Stimulated activated CD8-positive, alpha-beta memory T cell treated with anti-CD3 and anti-CD28 coated beads, Interleukin-15, amount 100 ng/mL, for 1 hour (primary cell): ENCODE measurements around the gene GALNTL6.

Experiments
- DNase-seq: peaks from one replicate; pipeline ENCODE4 v3.0.0-alpha.2; 2020; ENCODE audit warnings: low read depth

Gene GALNTL6

DNA sequence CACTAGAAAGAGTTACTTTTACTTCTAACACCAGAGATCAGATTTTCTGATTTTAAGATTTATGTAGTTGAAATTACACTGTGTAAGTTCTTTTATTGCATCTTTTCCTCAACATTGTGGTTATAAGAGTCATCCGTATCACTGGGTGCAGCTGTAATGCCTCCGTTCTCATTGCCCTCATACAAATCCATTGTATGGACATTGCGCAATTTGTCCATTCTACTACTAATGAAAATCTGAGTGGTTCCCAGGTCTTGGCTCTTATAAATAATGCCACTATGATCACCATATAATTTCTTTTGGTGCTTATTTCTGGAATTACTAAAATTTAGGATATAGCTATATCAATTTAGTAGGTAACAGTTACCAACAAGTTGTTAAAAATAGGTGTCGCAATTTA lies 741.4 kb downstream of the GALNTL6 start:
- no peak for DNase-seq

DNA sequence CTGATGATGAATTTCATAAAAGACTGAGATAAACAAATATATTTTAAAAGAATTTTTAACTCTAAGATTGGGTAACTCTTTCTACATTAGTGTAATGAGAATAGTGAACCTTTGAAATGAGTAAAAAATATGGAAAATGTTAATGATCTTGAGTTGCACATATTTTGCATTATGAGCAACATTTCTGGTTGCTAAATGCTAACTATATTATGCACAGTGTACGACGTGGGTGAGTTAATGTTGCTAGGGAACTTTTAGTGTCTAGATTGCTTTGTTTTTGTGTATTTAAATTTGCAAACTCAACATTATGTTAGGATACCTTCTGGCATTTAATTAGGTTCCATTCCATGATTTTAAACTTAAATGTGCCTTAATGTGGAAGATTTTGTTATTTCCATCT lies 742.5 kb downstream of the GALNTL6 start:
- DNase-seq = no peak

DNA sequence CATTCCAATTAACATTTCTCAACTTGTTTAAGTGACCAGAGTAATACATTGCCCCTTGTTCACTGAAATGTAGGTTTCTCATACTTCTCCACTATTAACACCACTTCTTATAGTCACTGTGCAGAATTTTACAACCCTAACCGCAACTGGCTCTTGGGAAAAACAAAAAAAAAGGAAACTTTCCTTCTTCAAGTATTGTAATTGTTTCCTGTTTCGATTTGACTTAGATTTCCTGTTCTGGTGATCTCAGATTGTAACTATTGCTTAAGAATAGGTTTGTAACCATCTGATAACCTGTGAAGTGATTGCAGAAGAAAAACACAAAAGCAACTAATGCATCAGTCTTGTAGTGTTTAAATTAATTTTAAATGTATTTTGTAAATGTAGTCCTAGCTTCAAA lies 760.7 kb downstream of the GALNTL6 start:
- no peak for DNase-seq

DNA sequence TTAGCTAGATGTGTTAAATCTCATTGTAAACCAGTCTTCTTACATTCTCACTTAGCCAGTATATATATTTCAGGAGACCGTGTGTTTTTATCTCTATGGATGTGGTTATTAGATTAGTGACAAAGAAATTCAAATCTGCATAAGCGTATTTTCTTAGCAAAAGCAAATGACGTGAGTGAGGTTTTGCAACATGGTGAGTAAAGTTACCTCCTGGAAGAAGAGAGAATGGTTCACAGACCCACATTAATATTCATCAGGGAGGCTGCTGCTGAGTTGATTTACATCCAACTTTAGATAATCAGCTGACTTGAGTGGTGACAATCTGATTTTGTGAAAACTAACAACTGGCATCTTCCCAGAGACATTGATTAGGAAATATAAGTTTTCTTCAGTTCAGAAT lies 765.5 kb downstream of the GALNTL6 start:
- no peak for DNase-seq

DNA sequence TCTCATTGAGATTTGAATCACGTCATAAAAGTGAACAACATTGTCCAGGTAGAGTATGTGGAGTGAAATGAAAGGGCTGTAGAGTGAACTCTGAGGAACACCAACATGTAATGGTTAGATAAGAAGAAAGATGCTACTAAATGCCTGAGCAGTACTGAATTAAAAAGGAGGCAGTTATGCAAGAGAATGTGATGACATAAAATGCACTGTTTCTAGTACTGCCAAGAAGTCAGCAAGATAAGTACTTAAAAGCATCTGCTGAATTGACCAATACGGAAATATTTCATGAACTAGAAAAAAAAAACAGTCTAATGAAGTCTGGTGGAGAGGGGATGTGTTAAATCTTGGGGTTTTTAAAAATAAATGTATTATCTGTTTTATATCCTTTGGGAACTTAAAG lies 771.6 kb downstream of the GALNTL6 start:
- DNase-seq = no peak

DNA sequence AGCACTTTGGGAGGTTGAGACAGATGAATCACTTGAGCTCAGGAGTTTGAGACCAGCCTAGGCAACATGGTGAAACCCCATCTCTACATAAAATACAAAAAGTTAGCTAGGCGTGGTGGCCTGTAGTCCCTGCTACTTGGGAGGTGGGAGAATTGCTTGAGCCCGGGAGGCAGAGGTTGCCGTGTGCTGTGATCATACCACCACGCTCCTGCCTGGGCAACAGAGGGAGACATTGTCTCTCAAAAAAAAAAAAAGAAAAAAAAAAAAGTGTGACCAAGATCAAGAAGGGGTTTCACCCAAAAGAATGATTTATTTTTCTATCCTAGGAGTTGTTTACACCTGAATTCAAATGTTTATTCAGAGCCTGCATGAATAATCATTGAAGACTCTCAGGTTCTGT lies 783.0 kb downstream of the GALNTL6 start:
- no peak for DNase-seq

DNA sequence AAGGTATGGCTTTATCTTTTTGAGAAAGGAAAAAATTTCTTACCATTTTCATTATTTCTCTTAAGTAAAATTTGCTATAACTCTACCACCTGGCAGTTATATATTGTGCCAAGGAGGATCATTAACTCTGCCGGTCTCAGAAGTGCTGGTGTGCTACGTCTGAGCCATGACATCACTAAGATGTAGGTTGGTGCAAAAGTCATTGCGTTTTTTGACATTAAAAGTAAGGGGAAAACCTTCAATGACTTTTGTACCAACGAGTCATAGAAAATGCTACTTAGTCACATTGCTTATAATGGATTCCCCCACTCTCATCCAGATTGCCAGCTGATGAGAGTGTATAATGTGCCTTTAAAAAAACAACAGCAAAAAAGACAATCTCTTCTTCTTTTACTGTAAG lies 786.4 kb downstream of the GALNTL6 start:
- no peak for DNase-seq

DNA sequence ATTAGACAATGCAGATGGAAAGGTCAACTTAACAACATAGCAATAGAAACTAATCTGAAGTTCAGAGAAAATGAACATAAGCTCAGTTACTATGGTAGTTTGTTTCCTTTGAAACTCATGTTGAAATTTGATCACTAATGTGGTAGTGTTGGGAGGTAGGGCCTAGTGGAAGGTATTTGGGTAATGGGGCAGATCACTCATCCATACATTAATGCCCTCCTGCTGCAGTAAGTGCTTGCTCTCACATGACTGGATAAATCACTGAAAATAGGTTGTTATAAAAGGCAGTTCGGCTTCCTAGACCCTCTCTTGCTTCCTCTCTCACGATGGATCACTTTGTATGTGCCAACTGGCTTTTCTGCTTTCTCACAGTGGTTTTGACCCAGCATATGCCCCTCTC lies 788.0 kb downstream of the GALNTL6 start:
- no peak for DNase-seq

DNA sequence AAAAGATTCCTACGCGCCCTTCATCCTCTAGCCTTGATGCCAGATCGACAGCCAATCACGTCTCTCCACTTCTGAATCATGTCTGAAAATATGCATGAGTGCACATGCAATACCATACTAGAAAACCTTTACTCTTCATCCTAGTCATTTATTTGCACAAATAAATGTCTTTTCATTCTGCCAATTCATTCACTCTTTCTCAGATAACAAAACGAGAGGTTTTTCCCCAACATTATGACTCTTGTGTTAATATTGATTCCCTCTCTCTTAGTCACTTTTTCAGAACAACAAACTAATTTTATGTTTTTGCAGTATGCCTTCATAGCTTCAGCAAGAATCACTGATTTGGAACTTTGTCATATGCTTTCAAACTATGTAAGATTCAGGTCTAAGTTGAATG lies 806.0 kb downstream of the GALNTL6 start:
- DNase-seq = no peak

DNA sequence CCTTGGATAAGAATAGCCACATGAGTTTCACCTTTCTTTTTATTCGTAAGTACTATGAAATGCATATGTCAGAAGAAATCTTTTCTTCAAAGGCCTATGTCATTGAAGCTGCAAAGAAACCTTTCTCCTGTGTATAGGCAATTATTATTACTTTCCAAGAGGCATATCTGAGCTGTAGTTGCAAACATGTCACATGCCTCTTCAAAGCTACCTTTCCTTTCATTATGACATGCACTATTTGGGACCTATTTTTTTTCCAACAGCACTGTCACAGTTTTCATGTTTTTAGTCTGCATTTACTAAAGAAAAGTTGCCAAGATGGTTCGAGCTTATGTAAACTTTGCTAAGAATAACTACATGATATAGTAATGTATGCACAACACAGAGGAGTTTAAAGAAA lies 806.6 kb downstream of the GALNTL6 start:
- no peak for DNase-seq

DNA sequence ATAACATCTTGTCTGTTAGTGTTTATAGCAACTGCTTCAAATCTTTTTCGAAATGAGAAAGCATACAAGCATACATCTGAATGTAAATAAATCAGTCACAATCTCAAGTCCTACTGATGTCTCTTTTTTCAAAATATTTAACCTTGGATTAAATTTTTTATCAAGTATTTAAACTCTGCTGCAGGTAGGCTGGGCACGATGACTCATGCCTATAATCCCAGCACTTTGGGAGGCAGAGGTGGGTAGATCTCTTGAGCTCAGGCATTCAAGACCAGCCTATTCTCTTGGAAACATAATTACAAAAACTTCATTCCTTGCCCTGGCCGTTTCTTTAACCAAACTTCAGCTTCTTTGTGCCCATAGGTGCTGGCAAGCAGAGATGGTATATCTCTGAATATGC lies 815.1 kb downstream of the GALNTL6 start:
- no peak for DNase-seq

DNA sequence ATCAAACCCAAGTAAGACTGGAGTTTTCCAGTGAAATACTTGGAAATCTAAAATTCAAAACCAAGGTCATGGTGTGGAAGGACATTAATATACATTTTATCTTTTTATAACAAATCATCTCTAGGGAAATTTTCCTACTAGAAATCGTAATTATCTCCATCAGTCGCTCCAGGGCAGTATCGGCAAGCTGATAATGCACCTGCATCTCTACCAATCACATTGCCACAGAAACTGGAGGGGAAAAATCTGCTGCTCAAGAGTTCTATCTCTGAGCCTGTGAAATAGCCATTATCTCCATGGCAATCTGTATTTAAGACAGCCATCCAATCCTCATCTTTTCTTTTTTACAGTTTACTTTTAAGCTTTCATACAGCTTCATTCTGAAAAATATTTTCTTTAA lies 817.1 kb downstream of the GALNTL6 start:
- no peak for DNase-seq

DNA sequence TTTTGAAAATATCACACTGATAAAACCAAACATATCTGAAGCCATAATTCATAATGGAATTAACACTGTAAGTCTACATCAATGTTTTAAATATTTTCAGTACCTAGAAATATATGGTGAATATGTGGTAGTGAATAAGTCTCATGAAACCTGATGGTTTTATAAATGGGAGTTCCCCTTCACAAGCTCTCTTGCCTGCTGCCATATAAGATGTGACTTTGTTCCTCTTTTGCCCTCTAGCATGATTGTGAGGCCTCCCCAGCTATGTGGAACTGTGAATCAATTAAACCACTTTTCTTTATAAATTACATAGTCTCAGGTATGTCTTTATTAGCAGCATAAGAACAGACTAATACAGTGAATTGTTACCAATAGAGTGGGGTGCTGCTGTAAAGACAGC lies 818.6 kb downstream of the GALNTL6 start:
- DNase-seq = no peak

DNA sequence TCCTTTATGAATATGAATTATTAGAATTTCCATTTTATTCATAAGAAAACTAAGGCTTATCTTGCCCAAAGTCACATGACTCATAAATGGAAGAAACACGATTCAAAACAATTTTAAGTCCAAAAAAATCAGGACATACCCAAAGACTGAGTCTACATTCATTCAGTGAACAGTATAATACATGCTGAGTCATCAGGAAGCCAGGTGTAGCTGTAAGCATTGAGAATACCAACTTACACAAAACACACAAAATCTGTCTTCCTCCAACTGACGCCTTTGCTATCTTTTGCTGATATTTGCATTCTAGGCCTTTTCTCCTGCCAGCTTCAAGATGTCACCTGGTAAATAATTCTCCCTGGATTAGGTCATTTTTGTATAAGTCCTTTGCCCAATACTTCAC lies 835.3 kb downstream of the GALNTL6 start:
- no peak for DNase-seq

DNA sequence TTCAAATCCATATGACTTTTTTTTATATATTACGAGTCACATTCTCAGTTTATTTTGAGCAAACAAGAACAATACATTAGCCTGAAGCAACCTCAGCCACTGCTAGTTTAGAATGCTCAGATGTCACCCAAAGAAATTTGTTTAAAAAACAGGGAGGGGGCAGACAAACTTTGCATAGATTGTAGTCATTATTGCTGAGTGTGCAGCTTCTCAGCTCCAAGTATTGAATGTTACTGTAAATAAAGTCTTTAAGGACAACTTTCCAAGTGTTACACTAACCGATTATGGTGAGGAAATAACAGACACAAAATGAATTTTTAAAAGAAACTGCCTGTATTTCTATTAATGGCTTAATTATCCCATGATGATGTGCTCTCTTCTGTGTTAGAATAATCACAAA lies 835.9 kb downstream of the GALNTL6 start:
- DNase-seq = no peak

DNA sequence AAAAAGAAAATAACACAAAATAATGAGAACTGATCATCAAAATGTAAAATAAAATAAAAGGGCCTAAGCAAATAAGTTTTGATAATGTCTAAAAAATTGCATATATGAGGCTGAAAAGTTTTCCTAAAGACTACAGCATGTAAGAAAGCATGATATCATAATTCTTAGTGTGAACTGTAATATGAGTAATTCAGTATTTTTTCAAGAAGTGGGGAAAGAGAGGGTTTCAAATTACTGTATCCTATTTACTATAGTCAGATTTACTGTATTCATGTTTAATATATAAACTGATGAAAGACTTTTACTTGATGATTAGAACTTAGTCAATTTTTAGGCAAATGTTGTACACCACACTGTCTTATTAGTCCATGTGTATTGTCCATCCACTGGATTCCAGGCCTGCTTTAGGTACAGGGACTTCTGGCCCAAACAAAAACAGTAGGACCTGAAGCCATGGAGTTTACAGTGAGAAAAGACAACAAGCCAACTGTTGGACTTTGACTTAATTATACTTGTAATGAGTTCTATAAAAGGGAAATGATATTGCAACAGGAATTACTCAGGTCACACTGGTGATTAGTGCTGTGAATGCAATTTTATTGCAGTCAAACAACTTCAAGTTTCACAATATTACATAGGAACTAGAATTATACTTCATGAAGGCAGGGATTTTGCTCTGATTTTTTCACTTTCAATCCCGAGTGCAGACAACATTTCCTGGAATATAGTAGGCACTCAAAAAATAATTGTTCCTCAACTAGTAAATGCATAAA lies 837.7 kb downstream of the GALNTL6 start:
- DNase-seq = no peak

DNA sequence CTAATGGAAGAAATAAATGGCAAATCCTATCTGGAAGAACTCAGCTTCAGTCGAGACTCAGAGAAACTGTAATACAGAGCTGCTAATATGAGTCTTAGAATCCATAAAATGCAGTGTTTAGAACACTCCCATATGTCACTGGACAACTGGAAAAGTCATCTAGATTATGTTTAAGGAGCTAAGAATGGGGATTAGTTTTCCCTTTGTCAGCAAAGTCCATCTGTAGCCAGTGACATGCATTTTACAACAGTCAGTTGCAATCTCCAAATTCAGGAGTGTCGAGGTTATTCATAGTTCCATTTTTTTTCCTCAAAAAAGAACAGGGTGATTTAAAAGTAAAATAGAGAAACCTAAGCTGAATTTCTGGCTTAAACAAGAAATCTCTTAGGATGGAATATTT lies 838.8 kb downstream of the GALNTL6 start:
- no peak for DNase-seq

DNA sequence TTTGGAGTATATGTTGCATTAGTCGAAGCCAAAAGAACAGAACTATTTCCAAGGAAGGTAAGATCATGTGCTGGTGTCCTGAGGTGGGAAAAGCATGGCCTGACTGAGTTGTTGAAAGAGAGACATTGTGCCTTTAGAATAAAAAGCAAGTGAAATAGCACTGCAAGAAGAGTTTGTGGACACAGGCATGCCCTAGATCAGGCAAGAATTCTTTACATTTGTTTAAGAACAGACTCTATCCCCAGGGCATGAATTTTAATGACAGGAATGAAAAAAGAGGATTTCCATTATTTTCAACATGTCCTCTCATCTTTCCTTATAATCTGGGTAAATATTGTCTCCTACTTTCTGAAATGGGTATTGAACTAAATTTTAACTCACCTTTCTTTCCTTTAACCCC lies 839.2 kb downstream of the GALNTL6 start:
- no peak for DNase-seq

DNA sequence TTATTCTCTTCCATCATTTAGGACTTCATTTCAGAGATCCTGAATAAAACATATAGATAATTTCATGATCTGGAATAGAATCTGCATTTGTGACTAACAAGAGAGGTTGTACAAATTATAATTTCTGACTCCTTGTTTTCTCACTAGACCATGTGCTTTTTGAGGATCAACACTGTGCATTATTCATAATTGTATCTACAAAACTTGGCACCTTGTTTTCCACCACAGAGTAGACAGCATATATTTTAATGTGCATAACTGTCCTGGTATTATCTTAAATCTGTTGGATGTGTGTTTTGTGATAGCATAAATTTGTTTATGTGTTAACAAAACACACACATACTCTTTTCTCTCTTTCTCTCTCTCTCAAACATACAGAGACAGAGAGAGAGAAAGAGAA lies 840.5 kb downstream of the GALNTL6 start:
- no peak for DNase-seq

DNA sequence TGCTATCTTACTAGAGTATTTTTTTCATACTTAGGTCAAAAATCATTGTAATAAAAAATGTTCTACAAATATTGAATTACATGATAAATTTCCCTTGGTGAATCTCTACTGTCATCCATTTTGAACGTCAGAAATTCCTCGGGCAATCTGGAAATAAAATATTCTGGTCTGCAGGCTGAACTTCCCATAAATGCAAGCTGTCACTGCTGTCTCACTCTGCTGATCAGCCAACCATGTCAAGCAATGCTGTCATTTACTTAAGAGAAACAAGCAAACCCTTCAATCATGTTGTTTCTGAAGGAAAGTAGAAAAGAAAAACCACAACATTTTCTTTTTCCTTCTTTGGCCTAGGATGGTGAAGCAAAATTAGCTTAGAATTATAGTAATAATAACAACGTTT lies 841.3 kb downstream of the GALNTL6 start:
- DNase-seq = no peak

DNA sequence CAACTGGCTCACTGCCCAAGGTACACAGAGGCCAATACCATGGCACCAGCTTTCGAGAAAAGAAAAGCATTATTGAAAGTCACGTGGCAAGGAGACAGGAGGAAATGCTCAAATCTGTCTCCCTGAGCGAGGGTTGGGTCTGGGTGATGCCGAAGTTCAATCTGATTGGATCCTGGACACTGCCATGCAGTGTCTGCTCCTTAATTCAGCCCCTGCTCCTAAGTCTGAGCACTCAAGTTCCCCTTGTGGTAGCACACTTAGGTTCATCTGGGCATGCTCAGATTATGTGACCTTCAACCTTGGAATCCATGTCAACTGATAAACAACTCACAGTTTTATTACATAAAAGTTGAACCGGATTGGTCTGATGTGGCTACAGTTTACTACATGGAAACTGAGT lies 842.9 kb downstream of the GALNTL6 start:
- no peak for DNase-seq

DNA sequence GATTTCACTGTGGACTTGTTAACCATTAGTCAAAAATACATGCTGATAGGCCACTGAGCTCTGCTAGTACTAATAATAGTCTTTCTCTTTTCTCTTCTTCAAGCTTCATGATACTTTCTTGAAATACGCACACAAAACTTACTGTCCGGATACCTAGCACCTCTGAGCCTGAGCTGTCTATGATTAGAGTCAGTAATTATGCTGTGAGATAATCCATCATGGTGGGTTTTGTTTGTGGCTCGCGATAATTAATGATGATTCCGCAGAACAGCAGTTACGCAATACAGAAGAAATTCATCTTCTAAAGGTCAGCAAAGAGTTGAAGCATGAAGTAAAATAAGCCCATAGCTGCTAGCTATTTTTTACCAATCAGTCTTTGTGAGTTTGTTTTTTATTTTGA lies 843.9 kb downstream of the GALNTL6 start:
- DNase-seq = no peak

DNA sequence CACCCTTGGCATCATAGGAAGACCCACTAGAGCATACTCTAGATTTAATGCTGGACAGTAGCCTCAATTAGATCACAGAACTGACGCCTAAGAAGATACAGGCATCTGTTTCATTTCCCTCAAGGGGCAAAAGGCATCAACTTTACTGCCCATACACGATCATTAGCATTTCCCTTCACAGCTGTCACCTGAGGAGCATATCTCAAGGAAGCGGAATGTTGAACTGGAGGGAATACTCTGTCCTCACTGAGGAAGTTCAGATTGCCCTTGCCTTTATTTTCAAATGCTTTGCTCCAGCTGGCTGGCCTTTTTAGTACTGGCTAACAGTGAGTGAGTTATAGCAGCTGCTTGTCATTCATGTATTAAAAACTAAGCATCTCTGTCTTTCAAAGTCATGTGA lies 847.0 kb downstream of the GALNTL6 start:
- DNase-seq = no peak

DNA sequence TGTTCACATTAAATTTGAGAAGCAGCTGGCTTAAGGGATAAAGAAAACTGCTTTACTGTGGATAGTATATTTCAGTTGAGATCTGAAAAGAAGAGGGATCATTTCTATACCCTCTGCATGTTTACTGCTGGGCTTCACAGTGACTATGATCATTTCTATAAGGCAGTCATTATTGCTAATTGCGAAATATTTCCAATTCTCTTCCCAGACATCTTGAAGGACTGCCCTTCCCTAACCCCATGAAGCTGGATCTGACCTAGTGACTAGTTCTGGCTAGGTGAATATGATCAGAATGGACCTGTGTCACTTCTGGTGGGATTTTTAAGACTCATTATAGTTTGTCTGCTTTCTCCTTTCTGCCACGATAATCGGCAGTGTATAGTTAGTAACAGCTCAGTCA lies 848.9 kb downstream of the GALNTL6 start:
- no peak for DNase-seq
